Epithelial cell of esophagus (primary cell): Measurements from ENCODE around the gene RBMS3.

Source experiments
- DNase-seq: peaks from one replicate; pipeline ENCODE4 v3.0.0; 2010; ENCODE audit warnings: low read depth
- H3K4me3 ChIP-seq: 2 replicates; pipeline ENCODE4 v1.5.1; 2011; ENCODE audit warnings: mild to moderate bottlenecking, low read length, control low read depth
- CTCF ChIP-seq: IDR thresholded peaks from 2 replicates; pipeline ENCODE4 v1.5.1; 2011; ENCODE audit warnings: low read depth, mild to moderate bottlenecking, low read length, control low read depth, inconsistent platforms; ENCODE audit not compliant: insufficient read depth; ENCODE audit errors: missing control alignments

The RBMS3 gene

GRCh38 chr3:29412110-29412509 lies 131.2 kb downstream of the RBMS3 start:
- H3K4me3 ChIP-seq, result no peak overlapping the region
- TF ChIP-seq CTCF, result no peak
- no peak for DNase-seq

- TF ChIP-seq CTCF, result no peak
- no peak overlapping the region for H3K4me3 ChIP-seq
- no peak for DNase-seq
Measured at GRCh38 chr3:29414468-29415224, 133.8 kb downstream of the RBMS3 start.

- DNase-seq, result peak; percentile 25
- TF ChIP-seq CTCF, result no peak
- no peak overlapping the region for H3K4me3 ChIP-seq
Measured at GRCh38 chr3:29415482-29416223, 134.8 kb downstream of the RBMS3 start.

- no peak for DNase-seq
- H3K4me3 ChIP-seq, result no peak overlapping the region
- no peak for TF ChIP-seq CTCF
Measured at GRCh38 chr3:29416514-29416913, 135.6 kb downstream of the RBMS3 start.

GRCh38 chr3:29420106-29420505 lies 139.2 kb downstream of the RBMS3 start:
- no peak for TF ChIP-seq CTCF
- no peak overlapping the region for H3K4me3 ChIP-seq
- no peak for DNase-seq

- no peak overlapping the region for H3K4me3 ChIP-seq
- TF ChIP-seq CTCF, result no peak
- DNase-seq, result no peak
Measured at GRCh38 chr3:29426302-29427226, 145.7 kb downstream of the RBMS3 start.
